Ovary (tissue), 3 donors: ENCODE measurements around the gene POC1A.

ENCODE experiments used
- EP300 ChIP-seq: sonication (generic); formaldehyde crosslinking; IDR thresholded peaks from one replicate; pipeline ENCODE4 v1.6.1; 2017; ENCODE audit warnings: antibody characterized with exemption
- POLR2A ChIP-seq: fragments of 450-650 bp; IDR thresholded peaks from one replicate; pipeline ENCODE4 v1.6.1; 2017; ENCODE audit warnings: antibody characterized with exemption, mild to moderate bottlenecking, moderate library complexity
- TF ChIP-seq, protein P1 (sequence below), 3 donors: fragments of 450-650 bp in 2 of 3; fragments of 200-600 bp in 1 of 3; IDR thresholded peaks; one replicate each; pipeline versions ENCODE4 v1.5.1 to v1.8.0; 2016 to 2022; ENCODE audit warnings: antibody characterized with exemption in 3 of 3, mild to moderate bottlenecking in 1 of 3
- donor health status: DM: no; HTN: no; CAD: no.

DNA sequence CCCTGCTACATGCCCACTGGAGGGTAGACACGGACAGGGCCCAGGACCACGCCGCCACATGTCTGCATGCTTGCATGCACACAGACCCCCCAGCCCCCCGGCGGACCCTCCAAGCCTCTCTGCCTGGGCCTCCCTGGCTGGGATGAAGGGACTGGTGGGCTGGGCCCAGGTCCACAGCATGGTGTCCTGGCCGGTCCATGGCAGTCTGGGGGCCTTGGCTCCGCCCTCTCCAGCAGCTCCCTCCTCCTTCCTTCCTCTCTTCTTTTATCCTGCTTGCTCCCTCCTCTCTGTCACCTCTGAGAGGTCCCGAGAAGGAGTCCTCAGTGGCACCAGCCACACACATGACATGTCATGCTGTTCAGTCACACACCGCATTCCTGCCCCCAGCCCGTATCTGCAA lies 122.3 kb downstream of the POC1A start:
- TF ChIP-seq, protein P1, sequence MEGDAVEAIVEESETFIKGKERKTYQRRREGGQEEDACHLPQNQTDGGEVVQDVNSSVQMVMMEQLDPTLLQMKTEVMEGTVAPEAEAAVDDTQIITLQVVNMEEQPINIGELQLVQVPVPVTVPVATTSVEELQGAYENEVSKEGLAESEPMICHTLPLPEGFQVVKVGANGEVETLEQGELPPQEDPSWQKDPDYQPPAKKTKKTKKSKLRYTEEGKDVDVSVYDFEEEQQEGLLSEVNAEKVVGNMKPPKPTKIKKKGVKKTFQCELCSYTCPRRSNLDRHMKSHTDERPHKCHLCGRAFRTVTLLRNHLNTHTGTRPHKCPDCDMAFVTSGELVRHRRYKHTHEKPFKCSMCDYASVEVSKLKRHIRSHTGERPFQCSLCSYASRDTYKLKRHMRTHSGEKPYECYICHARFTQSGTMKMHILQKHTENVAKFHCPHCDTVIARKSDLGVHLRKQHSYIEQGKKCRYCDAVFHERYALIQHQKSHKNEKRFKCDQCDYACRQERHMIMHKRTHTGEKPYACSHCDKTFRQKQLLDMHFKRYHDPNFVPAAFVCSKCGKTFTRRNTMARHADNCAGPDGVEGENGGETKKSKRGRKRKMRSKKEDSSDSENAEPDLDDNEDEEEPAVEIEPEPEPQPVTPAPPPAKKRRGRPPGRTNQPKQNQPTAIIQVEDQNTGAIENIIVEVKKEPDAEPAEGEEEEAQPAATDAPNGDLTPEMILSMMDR (IDR thresholded peaks at IDR 0.05), result no peak
- no peak for TF ChIP-seq POLR2A
- no peak for TF ChIP-seq EP300
